CD4-positive, alpha-beta memory T cell (primary cell): ENCODE measurements around the gene SMAP1. TPM values are rescaled to one million over a fixed set of nuclear protein-coding genes. Genes with fewer than 3 reads are reported as not detected.
"Not testable (repeated sequence)": the region's sequence is repeated elsewhere in the genome, so short reads cannot be mapped to it uniquely, and the experiment has no call there.

ENCODE experiments used
- CTCF ChIA-PET: fragments of 350-600 bp; sonication (Branson Sonifier 250); formaldehyde crosslinking; loops from one replicate; lab custom pipeline; 2021; ENCODE audit warnings: inconsistent platforms; ENCODE audit not compliant: partially characterized antibody; lab: Charles Lee
- POLR2A ChIA-PET: fragments of 350-600 bp; sonication (Branson Sonifier 250); formaldehyde crosslinking; loops from one replicate; lab custom pipeline; 2021; ENCODE audit not compliant: partially characterized antibody; lab: Charles Lee
- DNase-seq, 5 donors: peaks; one replicate each; pipeline versions ENCODE4 v3.0.0 to v3.0.0-alpha.2; 2020 to 2022; ENCODE audit warnings: mixed read lengths in 1 of 5
- H3K27ac ChIP-seq: one replicate; pipeline ENCODE4 v1.7.0; 2013; ENCODE audit warnings: low read depth, low read length
- H3K27me3 ChIP-seq: 2 replicates; pipeline ENCODE4 v1.7.0; 2013; ENCODE audit warnings: mild to moderate bottlenecking, low read length, moderate library complexity; ENCODE audit not compliant: insufficient read depth
- H3K36me3 ChIP-seq: 2 replicates; pipeline ENCODE4 v1.7.0; 2013; ENCODE audit warnings: mild to moderate bottlenecking, low read length, moderate library complexity; ENCODE audit not compliant: insufficient read depth
- H3K4me1 ChIP-seq: 2 replicates; pipeline ENCODE4 v1.7.0; 2013; ENCODE audit warnings: mild to moderate bottlenecking, low read length, moderate library complexity; ENCODE audit not compliant: insufficient read depth
- H3K4me3 ChIP-seq, 2 donors: one replicate each; pipeline ENCODE4 v1.7.0; 2013; ENCODE audit warnings: low read length in 2 of 2, mild to moderate bottlenecking in 1 of 2
- H3K9me3 ChIP-seq, 2 donors: one replicate each; pipeline ENCODE4 v1.7.0; 2013; ENCODE audit warnings: low read length in 2 of 2, control low read depth in 1 of 2; ENCODE audit not compliant: control insufficient read depth in 1 of 2
- H3K27ac Mint-ChIP-seq, 7 donors: one replicate each; pipeline ENCODE4 v1.8.0; 2020 to 2021; ENCODE audit warnings: mixed read lengths in 7 of 7, mild to moderate bottlenecking in 6 of 7, inconsistent platforms in 3 of 7, moderate library complexity in 3 of 7
- H3K27me3 Mint-ChIP-seq, 2 donors: one replicate each; pipeline ENCODE4 v1.8.0; 2020 to 2021; ENCODE audit warnings: mixed read lengths in 2 of 2
- H3K36me3 Mint-ChIP-seq, 2 donors: one replicate each; pipeline ENCODE4 v1.8.0; 2020 to 2021; ENCODE audit warnings: mixed read lengths in 2 of 2, inconsistent platforms in 1 of 2, mild to moderate bottlenecking in 1 of 2
- H3K4me1 Mint-ChIP-seq, 4 donors: one replicate each; pipeline ENCODE4 v1.8.0; 2020 to 2021; ENCODE audit warnings: mixed read lengths in 4 of 4, mild to moderate bottlenecking in 1 of 4
- H3K4me3 Mint-ChIP-seq, 8 donors: one replicate each; pipeline ENCODE4 v1.8.0; 2020 to 2021; ENCODE audit warnings: mixed read lengths in 8 of 8, mild to moderate bottlenecking in 7 of 8, moderate library complexity in 6 of 8, inconsistent platforms in 3 of 8
- H3K9me3 Mint-ChIP-seq, 8 donors: one replicate each; pipeline ENCODE4 v1.8.0; 2020 to 2021; ENCODE audit warnings: mixed read lengths in 8 of 8, mild to moderate bottlenecking in 5 of 8, inconsistent platforms in 3 of 8, moderate library complexity in 1 of 8
- intact Hi-C: fragments of 100-400 bp; cut with micrococcal nuclease; formaldehyde crosslinking; loops from one replicate; pipeline ENCODE4 v1.15.1; 2023
- polyA plus RNA-seq, 2 donors: library from polyadenylated mRNA; unstranded; fragments of 300-500 nt; fragmentation: Illumina TruSeq; gene quantifications; one replicate each; pipeline ENCODE4 v1.2.3, GENCODE V29; 2021
- total RNA-seq, 2 experiments: library from RNA; stranded (reverse); gene quantifications; one replicate each; pipeline ENCODE4 v1.2.3, GENCODE V29; 2021

SMAP1 gene
- total and polyA plus RNA-seq, 4 experiments from 2014 or later: 25.5 to 38.4 (median 28.3) TPM

- Histone ChIP-seq H3K4me1 (peaks cover 38% of the 10 kb centered on the region), H3K36me3 (no peaks in the 10 kb centered on the region), H3K27me3 (no peaks in the 10 kb centered on the region), H3K4me3 (no peak overlapping the region), H3K9me3 (no peaks in the 10 kb centered on the region), H3K27ac (no peak overlapping the region)
- Mint-ChIP-seq H3K4me1 (peaks cover 39 to 74% (median 58%) of the 10 kb centered on the region in 4 donors), H3K9me3 (no peaks in the 10 kb centered on the region), H3K27me3 (no peaks in the 10 kb centered on the region), H3K27ac (peak overlapping the region in 1 of 7 donors; percentile 40), H3K4me3 (no peak overlapping the region), H3K36me3 (peaks cover 3 to 8% of the 10 kb centered on the region in 2 donors)
- DNase-seq: no peak
- ChIA-PET CTCF (interaction anchor here (0.8 to 1.5 kb wide), 2 partner anchors 10 to 21 kb away, joined by 4 read pairs; no protein-coding TSS in a partner anchor), POLR2A (interaction anchor here (0.6 kb wide), 1 partner anchor 8 kb away, joined by 3 read pairs; no protein-coding TSS in a partner anchor)
- intact Hi-C loops: no loop called here
These were observed 58.2 kb downstream of the SMAP1 start for GRCh38 chr6:70725817-70726415.

DNA sequence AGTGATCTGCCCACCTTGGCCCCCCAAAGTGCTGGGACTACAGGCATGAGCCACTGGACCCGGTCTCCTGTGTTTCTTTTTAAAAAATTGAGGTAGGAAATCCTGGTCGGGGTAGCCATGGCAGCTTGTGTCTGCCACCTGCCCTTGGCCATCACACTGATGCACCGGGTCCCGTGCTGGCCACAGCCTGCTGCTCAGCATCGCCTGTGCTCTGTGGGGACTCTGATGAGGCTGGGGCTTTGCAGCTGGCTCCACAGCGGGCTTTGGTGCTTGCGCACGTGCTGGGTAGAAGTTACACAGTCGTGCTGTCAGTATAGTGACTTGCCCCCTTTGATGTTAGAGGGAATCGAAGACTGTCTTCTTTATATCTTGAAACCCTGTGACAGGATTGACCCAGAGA, 66.7 kb downstream of the SMAP1 start:
- Histone ChIP-seq H3K4me3 (no peak overlapping the region), H3K4me1 (no peaks in the 10 kb centered on the region), H3K27ac (no peak overlapping the region), H3K36me3 (no peaks in the 10 kb centered on the region), H3K27me3 (no peaks in the 10 kb centered on the region), H3K9me3 (no peaks in the 10 kb centered on the region)
- no peak for DNase-seq
- POLR2A ChIA-PET: no interaction called here
- Mint-ChIP-seq H3K27me3 (no peaks in the 10 kb centered on the region), H3K36me3 (peaks cover 41 to 52% of the 10 kb centered on the region in 2 donors), H3K4me3 (no peak overlapping the region), H3K27ac (no peak overlapping the region), H3K9me3 (no peaks in the 10 kb centered on the region), H3K4me1 (peaks cover 14 to 27% (median 20%) of the 10 kb centered on the region in 4 donors)
- intact Hi-C loops: no loop called here
- CTCF ChIA-PET: no interaction called here

DNA sequence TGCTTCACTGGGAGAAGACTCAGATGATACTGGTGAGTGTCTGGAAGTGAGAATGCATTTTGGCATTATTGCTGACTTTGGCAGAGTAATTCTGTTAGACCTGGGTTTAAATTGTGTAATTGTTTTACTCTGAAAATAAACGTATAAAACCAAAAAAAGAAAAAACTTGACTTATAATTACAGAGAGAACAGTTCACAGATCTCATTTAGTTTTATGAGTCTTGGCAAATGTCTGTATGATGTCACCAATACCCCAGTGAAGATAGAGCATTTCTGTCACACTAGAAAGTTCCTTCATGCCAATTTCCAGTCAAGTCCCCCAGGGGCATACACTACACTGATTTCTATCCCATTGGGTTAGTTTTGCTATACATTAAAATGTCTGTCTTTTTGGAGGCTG, 67.3 kb downstream of the SMAP1 start:
- DNase-seq: no peak
- H3K27me3 ChIP-seq: no peaks in the 10 kb centered on the region
- no peaks in the 10 kb centered on the region for H3K36me3 ChIP-seq
- H3K9me3 ChIP-seq: no peaks in the 10 kb centered on the region
- Mint-ChIP-seq H3K4me3 (no peak overlapping the region), H3K27ac (no peak overlapping the region), H3K4me1 (peaks cover 9 to 21% (median 14%) of the 10 kb centered on the region in 4 donors), H3K36me3 (peaks cover 41 to 57% of the 10 kb centered on the region in 2 donors), H3K9me3 (no peaks in the 10 kb centered on the region), H3K27me3 (no peaks in the 10 kb centered on the region)
- ChIA-PET CTCF (no interaction called here), POLR2A (no interaction called here)
- H3K4me1 ChIP-seq: no peaks in the 10 kb centered on the region
- intact Hi-C loops: no loop called here
- H3K27ac ChIP-seq: no peak overlapping the region
- no peak overlapping the region for H3K4me3 ChIP-seq

DNA sequence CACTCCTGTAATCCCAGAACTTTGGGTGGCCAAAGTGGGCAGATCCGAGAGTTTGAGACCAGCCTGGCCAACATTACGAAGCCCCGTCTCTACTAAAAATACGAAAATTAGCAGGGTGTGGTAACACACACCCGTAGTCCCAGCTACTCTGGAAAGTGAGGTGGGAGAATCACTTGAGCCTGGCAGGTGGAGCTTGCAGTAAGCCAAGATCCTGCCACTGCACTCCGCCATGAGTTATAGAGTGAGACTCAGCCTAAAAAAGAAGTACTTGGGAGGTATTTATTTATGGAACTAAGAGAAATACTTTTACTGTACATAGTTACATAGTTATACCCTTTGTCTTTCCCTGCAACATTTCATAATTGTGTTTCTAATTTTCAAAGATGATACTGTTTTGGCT, 67.8 kb downstream of the SMAP1 start:
- peaks cover 6 to 15% (median 10%) of the 10 kb centered on the region in 4 donors for H3K4me1 Mint-ChIP-seq
- no peaks in the 10 kb centered on the region for H3K4me1 ChIP-seq
- intact Hi-C loops: no loop called here
- no peaks in the 10 kb centered on the region for H3K36me3 ChIP-seq
- no peak overlapping the region for H3K27ac ChIP-seq
- H3K27me3 Mint-ChIP-seq: no peaks in the 10 kb centered on the region
- ChIA-PET POLR2A (no interaction called here), CTCF (no interaction called here)
- H3K9me3 ChIP-seq: no peaks in the 10 kb centered on the region
- no peak overlapping the region for H3K4me3 ChIP-seq
- peaks cover 43 to 62% of the 10 kb centered on the region in 2 donors for H3K36me3 Mint-ChIP-seq
- DNase-seq: no peak
- no peak overlapping the region for H3K4me3 Mint-ChIP-seq
- H3K9me3 Mint-ChIP-seq: peaks cover 0 to under 1% (median 0%) of the 10 kb centered on the region in 8 donors
- no peaks in the 10 kb centered on the region for H3K27me3 ChIP-seq
- no peak overlapping the region for H3K27ac Mint-ChIP-seq

DNA sequence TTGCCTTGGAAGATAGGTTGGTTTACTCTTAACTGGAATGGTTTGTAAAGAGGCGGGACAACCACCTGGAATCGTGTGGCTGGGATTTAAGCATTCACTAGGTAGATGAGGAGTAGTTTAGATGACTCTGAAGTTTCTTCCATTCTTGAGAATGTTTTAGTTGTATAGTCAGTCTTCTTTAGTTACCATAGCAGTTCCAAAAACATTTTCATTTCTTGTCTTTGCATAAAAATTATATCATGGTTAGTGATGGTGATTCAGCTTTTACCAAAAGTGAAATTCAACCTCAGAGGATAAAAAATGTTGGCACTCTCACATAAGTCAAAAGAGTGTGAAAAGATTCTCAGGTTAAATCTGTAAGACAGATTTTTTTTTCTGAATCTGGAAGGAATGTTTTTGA, 70.3 kb downstream of the SMAP1 start:
- H3K27me3 ChIP-seq: no peaks in the 10 kb centered on the region
- no peaks in the 10 kb centered on the region for H3K27me3 Mint-ChIP-seq
- POLR2A ChIA-PET: no interaction called here
- peaks cover 0 to 10% (median 4%) of the 10 kb centered on the region in 8 donors for H3K9me3 Mint-ChIP-seq
- H3K4me3 ChIP-seq: no peak overlapping the region
- H3K36me3 Mint-ChIP-seq: peaks cover 61 to 74% of the 10 kb centered on the region in 2 donors
- peaks cover 3 to 19% (median 13%) of the 10 kb centered on the region in 4 donors for H3K4me1 Mint-ChIP-seq
- peaks cover 5% of the 10 kb centered on the region for H3K36me3 ChIP-seq
- CTCF ChIA-PET: no interaction called here
- H3K27ac Mint-ChIP-seq: no peak overlapping the region
- H3K27ac ChIP-seq: no peak overlapping the region
- no peak overlapping the region for H3K4me3 Mint-ChIP-seq
- DNase-seq: no peak
- intact Hi-C loops: no loop called here
- H3K9me3 ChIP-seq: no peaks in the 10 kb centered on the region
- H3K4me1 ChIP-seq: no peaks in the 10 kb centered on the region

- Mint-ChIP-seq H3K9me3 (peaks cover 0 to 16% (median 8%) of the 10 kb centered on the region in 8 donors), H3K27ac (no peak overlapping the region), H3K27me3 (no peaks in the 10 kb centered on the region), H3K4me1 (peaks cover 3 to 19% (median 13%) of the 10 kb centered on the region in 4 donors), H3K36me3 (peaks cover 60 to 77% of the 10 kb centered on the region in 2 donors), H3K4me3 (peak overlapping the region in 2 of 8 donors; percentile 17 to 22)
- Histone ChIP-seq H3K4me1 (no peaks in the 10 kb centered on the region), H3K27me3 (no peaks in the 10 kb centered on the region), H3K36me3 (peaks cover 5% of the 10 kb centered on the region), H3K9me3 (no peaks in the 10 kb centered on the region), H3K4me3 (no peak overlapping the region), H3K27ac (no peak overlapping the region)
- ChIA-PET CTCF (interaction anchor here (1.0 to 1.2 kb wide), 2 partner anchors 13 to 192 kb away, joined by 3 read pairs; no protein-coding TSS in a partner anchor), POLR2A (no interaction called here)
- intact Hi-C loops: no loop called here
- DNase-seq: no peak
These were observed 71.9 kb downstream of the SMAP1 start for GRCh38 chr6:70739534-70739933.

GRCh38 chr6:70740746-70741145, 73.1 kb downstream of the SMAP1 start:
- H3K4me3 ChIP-seq, DNase-seq, H3K9me3 ChIP-seq, POLR2A ChIA-PET, H3K27ac ChIP-seq, H3K36me3 ChIP-seq, H3K27me3 ChIP-seq, H3K27me3 Mint-ChIP-seq, intact Hi-C loops, H3K4me1 ChIP-seq: not testable (repeated sequence)
- Mint-ChIP-seq H3K4me1 (peaks cover 4 to 21% (median 14%) of the 10 kb centered on the region in 4 donors), H3K4me3 (peak overlapping the region in 1 of 8 donors; percentile 9), H3K27ac (peak overlapping the region in 1 of 7 donors; percentile 6), H3K36me3 (peaks cover 55 to 74% of the 10 kb centered on the region in 2 donors), H3K9me3 (peaks cover 0 to 18% (median 9%) of the 10 kb centered on the region in 8 donors)
- CTCF ChIA-PET: interaction anchor here (1.2 to 1.3 kb wide), 2 partner anchors 54 to 194 kb away, joined by 3 read pairs; no protein-coding TSS in a partner anchor
